NB4 (cell line): ENCODE measurements around the gene AZI2.

Experiments used
- DNase-seq: peaks from one replicate; pipeline ENCODE4 v3.0.0; 2010; ENCODE audit warnings: low read depth
- H3K4me3 ChIP-seq: one replicate; pipeline ENCODE4 v1.5.1; 2011; ENCODE audit warnings: mild to moderate bottlenecking, low read depth, low read length, moderate library complexity
- CTCF ChIP-seq: IDR thresholded peaks from one replicate; pipeline ENCODE4 v1.5.1; 2012; ENCODE audit warnings: low read depth, low read length
- MAX ChIP-seq: IDR thresholded peaks from 2 replicates; pipeline ENCODE4 v1.6.1; 2011; ENCODE audit warnings: low read depth, low read length
- MYC ChIP-seq: IDR thresholded peaks from 2 replicates; pipeline ENCODE4 v1.6.1; 2011; ENCODE audit warnings: low read depth, low read length
- POLR2A ChIP-seq: IDR thresholded peaks from 2 replicates; pipeline ENCODE4 v1.6.1; 2011; ENCODE audit warnings: mild to moderate bottlenecking; ENCODE audit not compliant: insufficient read length; ENCODE audit errors: extremely low read depth

The AZI2 gene

GRCh38 chr3:28348265-28348628 lies 377 bp downstream of the AZI2 start:
- H3K4me3 ChIP-seq: peak overlapping the region; percentile 81
- TF ChIP-seq POLR2A: no peak
- no peak for TF ChIP-seq MYC
- no peak for TF ChIP-seq MAX
- no peak for TF ChIP-seq CTCF

GRCh38 chr3:28347374-28348264 lies 1.0 kb downstream of the AZI2 start:
- DNase-seq: peak; percentile 81
- H3K4me3 ChIP-seq: peak overlapping the region; percentile 81
- TF ChIP-seq MYC: no peak
- no peak for TF ChIP-seq CTCF
- no peak for TF ChIP-seq MAX
- no peak for TF ChIP-seq POLR2A

More at GRCh38 chr3:28348265-28348628, 377 bp downstream of the AZI2 start:
- no peak for DNase-seq

GRCh38 chr3:28345690-28346089 lies 2.9 kb downstream of the AZI2 start:
- TF ChIP-seq POLR2A (no peak), MAX (no peak), MYC (no peak), CTCF (no peak)
- no peak for DNase-seq
- peak overlapping the region; percentile 81 for H3K4me3 ChIP-seq

GRCh38 chr3:28343144-28343543 lies 5.5 kb downstream of the AZI2 start:
- no peak for DNase-seq
- H3K4me3 ChIP-seq: no peak overlapping the region
- TF ChIP-seq CTCF (no peak), MYC (no peak), POLR2A (no peak), MAX (no peak)

- H3K4me3 ChIP-seq: no peak overlapping the region
- no peak for DNase-seq
- TF ChIP-seq CTCF (no peak), MYC (no peak), POLR2A (no peak), MAX (no peak)
Observed at GRCh38 chr3:28337230-28337629, 11.4 kb downstream of the AZI2 start.
